PC-3 (cell line): ENCODE measurements around the gene ABTB2.

Experiments
- EZH2 ChIP-seq: fragments of 300-600 bp; sonication (generic); IDR thresholded peaks from one replicate; pipeline ENCODE4 v1.6.1; 2017; ENCODE audit warnings: antibody characterized with exemption, mild to moderate bottlenecking, low read length; ENCODE audit not compliant: unreplicated experiment
- EZH2phosphoT487 ChIP-seq: fragments of 300-600 bp; sonication (generic); IDR thresholded peaks from 2 replicates; pipeline ENCODE4 v1.6.1; 2018; ENCODE audit warnings: mild to moderate bottlenecking, antibody characterized with exemption, low read length, borderline replicate concordance
- TF ChIP-seq, protein P1 (sequence below): fragments of 300-600 bp; sonication (generic); conservative IDR thresholded peaks from 2 replicates; pipeline ENCODE4 v1.5.1; 2017; ENCODE audit warnings: antibody characterized with exemption, low read depth, mild to moderate bottlenecking, low read length

DNA sequence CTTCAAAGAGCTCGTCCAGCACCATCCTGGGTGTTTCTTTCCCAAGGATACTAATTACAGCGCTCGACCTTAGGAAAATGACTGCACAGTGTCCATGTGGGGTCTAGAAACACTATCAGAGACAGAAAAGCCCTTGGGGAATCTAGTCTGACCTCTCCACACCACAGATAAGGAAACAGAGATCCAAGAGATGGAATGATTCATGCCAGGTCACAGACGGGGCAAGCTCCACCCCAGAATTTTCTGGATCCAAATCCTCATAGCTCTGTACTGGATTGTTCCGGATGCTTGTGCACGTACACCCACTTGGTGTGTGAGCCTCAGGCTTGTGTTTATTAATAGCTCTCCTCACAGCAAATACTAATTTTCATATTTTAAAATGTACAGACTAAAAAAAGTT, 11.3 kb downstream of the ABTB2 start:
- TF ChIP-seq, protein P1, sequence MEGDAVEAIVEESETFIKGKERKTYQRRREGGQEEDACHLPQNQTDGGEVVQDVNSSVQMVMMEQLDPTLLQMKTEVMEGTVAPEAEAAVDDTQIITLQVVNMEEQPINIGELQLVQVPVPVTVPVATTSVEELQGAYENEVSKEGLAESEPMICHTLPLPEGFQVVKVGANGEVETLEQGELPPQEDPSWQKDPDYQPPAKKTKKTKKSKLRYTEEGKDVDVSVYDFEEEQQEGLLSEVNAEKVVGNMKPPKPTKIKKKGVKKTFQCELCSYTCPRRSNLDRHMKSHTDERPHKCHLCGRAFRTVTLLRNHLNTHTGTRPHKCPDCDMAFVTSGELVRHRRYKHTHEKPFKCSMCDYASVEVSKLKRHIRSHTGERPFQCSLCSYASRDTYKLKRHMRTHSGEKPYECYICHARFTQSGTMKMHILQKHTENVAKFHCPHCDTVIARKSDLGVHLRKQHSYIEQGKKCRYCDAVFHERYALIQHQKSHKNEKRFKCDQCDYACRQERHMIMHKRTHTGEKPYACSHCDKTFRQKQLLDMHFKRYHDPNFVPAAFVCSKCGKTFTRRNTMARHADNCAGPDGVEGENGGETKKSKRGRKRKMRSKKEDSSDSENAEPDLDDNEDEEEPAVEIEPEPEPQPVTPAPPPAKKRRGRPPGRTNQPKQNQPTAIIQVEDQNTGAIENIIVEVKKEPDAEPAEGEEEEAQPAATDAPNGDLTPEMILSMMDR: no peak
- no peak for TF ChIP-seq EZH2
- no peak for TF ChIP-seq EZH2phosphoT487
